ENCODE results near the gene THRA.

The THRA gene

GRCh38 chr17:40056379-40057015 lies 6.3 kb upstream of the THRA start:
- no peak for TF ChIP-seq CTCF (conservative IDR thresholded peaks at IDR 0.05)
- H3K27ac ChIP-seq = no peak overlapping the region

- no peak overlapping the region for H3K27ac ChIP-seq
- TF ChIP-seq CTCF (conservative IDR thresholded peaks at IDR 0.05) = no peak
Observed at GRCh38 chr17:40058186-40058784, 4.5 kb upstream of the THRA start.

GRCh38 chr17:40058865-40059264 lies 3.9 kb upstream of the THRA start:
- no peak overlapping the region for H3K27ac ChIP-seq
- TF ChIP-seq CTCF (conservative IDR thresholded peaks at IDR 0.05) = no peak

GRCh38 chr17:40059729-40060475 lies 2.9 kb upstream of the THRA start:
- no peak for TF ChIP-seq CTCF (conservative IDR thresholded peaks at IDR 0.05)
- H3K27ac ChIP-seq = no peak overlapping the region

GRCh38 chr17:40060887-40061608 lies 1.7 kb upstream of the THRA start:
- TF ChIP-seq CTCF (conservative IDR thresholded peaks at IDR 0.05) = no peak
- no peak overlapping the region for H3K27ac ChIP-seq

- no peak for TF ChIP-seq CTCF (conservative IDR thresholded peaks at IDR 0.05)
Observed at GRCh38 chr17:40061609-40062038, 1.1 kb upstream of the THRA start.

More at GRCh38 chr17:40061609-40062038, 1.1 kb upstream of the THRA start:
- H3K27ac ChIP-seq = no peak overlapping the region

Data from VCaP (cell line).